ENCODE data around the gene MYO1A. TPM values are rescaled to one million over a fixed set of nuclear protein-coding genes. Genes with fewer than 3 reads are reported as not detected.
A peak's percentile ranks its signal among the peaks of the same experiment; 100 is the strongest.

The MYO1A gene
- total RNA-seq, 2 donors from 2014 or later, result 11.4 to 13.4 TPM

- no peak overlapping the region for H3K4me3 Mint-ChIP-seq
Measured at GRCh38 chr12:57051011-57051410, 1.1 kb upstream of the MYO1A start.

GRCh38 chr12:57049119-57049446 is 846 bp downstream of the MYO1A start:
- peaks cover 7% of the 10 kb centered on the region for H3K27me3 Mint-ChIP-seq (ENCODE audit: low read depth)
- H3K36me3 Mint-ChIP-seq (ENCODE audit: insufficient read depth in 2 of 2), result peaks cover 0 to 4% of the 10 kb centered on the region in 2 donors
- ATAC-seq (replicated peaks in 1 of 2) (no peak), DNase-seq (no peak)
- no peak overlapping the region for H3K27ac Mint-ChIP-seq
- peaks cover 53% of the 10 kb centered on the region for H3K4me1 Mint-ChIP-seq (ENCODE audit: low read depth)
- H3K9me3 Mint-ChIP-seq, result peaks cover 2 to 4% of the 10 kb centered on the region in 2 donors
- no peak overlapping the region for H3K4me3 Mint-ChIP-seq

More at GRCh38 chr12:57051011-57051410, 1.1 kb upstream of the MYO1A start:
- no peak for ATAC-seq (replicated peaks in 1 of 2)
- Mint-ChIP-seq H3K36me3 (ENCODE audit: insufficient read depth in 2 of 2) (peaks cover 0 to 11% of the 10 kb centered on the region in 2 donors), H3K4me1 (ENCODE audit: low read depth) (peaks cover 36% of the 10 kb centered on the region), H3K27me3 (ENCODE audit: low read depth) (peaks cover 5% of the 10 kb centered on the region), H3K9me3 (peaks cover 2 to 4% of the 10 kb centered on the region in 2 donors), H3K27ac (no peak overlapping the region)
- DNase-seq, result no peak

- peaks cover 53% of the 10 kb centered on the region for H3K4me1 Mint-ChIP-seq (ENCODE audit: low read depth)
- H3K27me3 Mint-ChIP-seq (ENCODE audit: low read depth), result peaks cover 7% of the 10 kb centered on the region
- DNase-seq (no peak), ATAC-seq (replicated peaks in 1 of 2) (no peak)
- H3K4me3 Mint-ChIP-seq, result peak overlapping the region in 1 of 2 donors; percentile 63
- peaks cover 0 to 4% of the 10 kb centered on the region in 2 donors for H3K9me3 Mint-ChIP-seq
- no peak overlapping the region for H3K27ac Mint-ChIP-seq
- peaks cover 0 to 1% of the 10 kb centered on the region in 2 donors for H3K36me3 Mint-ChIP-seq (ENCODE audit: insufficient read depth in 2 of 2)
Measured at GRCh38 chr12:57048423-57049118, 1.4 kb downstream of the MYO1A start.

- Mint-ChIP-seq H3K4me3 (peak overlapping the region; percentile 56 to 63), H3K27me3 (ENCODE audit: low read depth) (peaks cover 7% of the 10 kb centered on the region), H3K27ac (peak overlapping the region; percentile 39), H3K36me3 (ENCODE audit: insufficient read depth in 2 of 2) (peaks cover 0 to 1% of the 10 kb centered on the region in 2 donors), H3K4me1 (ENCODE audit: low read depth) (peaks cover 53% of the 10 kb centered on the region), H3K9me3 (no peaks in the 10 kb centered on the region)
- ATAC-seq (replicated peaks in 1 of 2) (peak in 1 of 2 donors; percentile 10), DNase-seq (no peak)
Measured at GRCh38 chr12:57047981-57048380, 1.9 kb downstream of the MYO1A start.

- H3K4me1 Mint-ChIP-seq (ENCODE audit: low read depth), result peaks cover 53% of the 10 kb centered on the region
- H3K9me3 Mint-ChIP-seq, result no peaks in the 10 kb centered on the region
- DNase-seq, result peak; percentile 81 to 82
- peak overlapping the region; percentile 39 for H3K27ac Mint-ChIP-seq
- H3K27me3 Mint-ChIP-seq (ENCODE audit: low read depth), result peaks cover 7% of the 10 kb centered on the region
- H3K4me3 Mint-ChIP-seq, result peak overlapping the region; percentile 56 to 63
- peaks cover 0 to 1% of the 10 kb centered on the region in 2 donors for H3K36me3 Mint-ChIP-seq (ENCODE audit: insufficient read depth in 2 of 2)
- peak; percentile 94 for ATAC-seq (replicated peaks in 1 of 2)
Measured at GRCh38 chr12:57046947-57047890, 2.7 kb downstream of the MYO1A start.

- Mint-ChIP-seq H3K27ac (peak overlapping the region; percentile 16), H3K27me3 (ENCODE audit: low read depth) (peaks cover 7% of the 10 kb centered on the region), H3K4me1 (ENCODE audit: low read depth) (peaks cover 53% of the 10 kb centered on the region), H3K9me3 (no peaks in the 10 kb centered on the region), H3K36me3 (ENCODE audit: insufficient read depth in 2 of 2) (peaks cover 0 to 1% of the 10 kb centered on the region in 2 donors), H3K4me3 (peak overlapping the region; percentile 45 to 63)
- DNase-seq (no peak), ATAC-seq (replicated peaks in 1 of 2) (no peak)
Measured at GRCh38 chr12:57046086-57046791, 3.7 kb downstream of the MYO1A start.

- Mint-ChIP-seq H3K4me1 (ENCODE audit: low read depth) (peaks cover 53% of the 10 kb centered on the region), H3K36me3 (ENCODE audit: insufficient read depth in 2 of 2) (peaks cover 0 to 1% of the 10 kb centered on the region in 2 donors), H3K27me3 (ENCODE audit: low read depth) (peaks cover 7% of the 10 kb centered on the region), H3K4me3 (no peak overlapping the region), H3K27ac (no peak overlapping the region), H3K9me3 (no peaks in the 10 kb centered on the region)
- ATAC-seq (replicated peaks in 1 of 2), result no peak
- no peak for DNase-seq
Measured at GRCh38 chr12:57044889-57045288, 5.0 kb downstream of the MYO1A start.

- H3K4me3 Mint-ChIP-seq, result no peak overlapping the region
- H3K9me3 Mint-ChIP-seq, result no peaks in the 10 kb centered on the region
- ATAC-seq (replicated peaks in 1 of 2) (no peak), DNase-seq (no peak)
- H3K27me3 Mint-ChIP-seq (ENCODE audit: low read depth), result peaks cover 7% of the 10 kb centered on the region
- peaks cover 0 to 1% of the 10 kb centered on the region in 2 donors for H3K36me3 Mint-ChIP-seq (ENCODE audit: insufficient read depth in 2 of 2)
- H3K27ac Mint-ChIP-seq, result no peak overlapping the region
- H3K4me1 Mint-ChIP-seq (ENCODE audit: low read depth), result peaks cover 53% of the 10 kb centered on the region
Measured at GRCh38 chr12:57044468-57044867, 5.5 kb downstream of the MYO1A start.

- Mint-ChIP-seq H3K36me3 (ENCODE audit: insufficient read depth in 2 of 2) (peaks cover 0 to 3% of the 10 kb centered on the region in 2 donors), H3K27me3 (ENCODE audit: low read depth) (peaks cover 7% of the 10 kb centered on the region), H3K27ac (no peak overlapping the region), H3K4me3 (no peak overlapping the region), H3K4me1 (ENCODE audit: low read depth) (peaks cover 40% of the 10 kb centered on the region), H3K9me3 (no peaks in the 10 kb centered on the region)
- ATAC-seq (replicated peaks in 1 of 2) (no peak), DNase-seq (no peak)
Measured at GRCh38 chr12:57042695-57043094, 7.2 kb downstream of the MYO1A start.

- peaks cover 0 to 2% of the 10 kb centered on the region in 2 donors for H3K36me3 Mint-ChIP-seq (ENCODE audit: insufficient read depth in 2 of 2)
- ATAC-seq (replicated peaks in 1 of 2) (no peak), DNase-seq (no peak)
- H3K4me1 Mint-ChIP-seq (ENCODE audit: low read depth), result peaks cover 21% of the 10 kb centered on the region
- no peaks in the 10 kb centered on the region for H3K27me3 Mint-ChIP-seq (ENCODE audit: low read depth)
- H3K27ac Mint-ChIP-seq, result no peak overlapping the region
- H3K9me3 Mint-ChIP-seq, result no peaks in the 10 kb centered on the region
- H3K4me3 Mint-ChIP-seq, result no peak overlapping the region
Measured at GRCh38 chr12:57040750-57041149, 9.2 kb downstream of the MYO1A start.

GRCh38 chr12:57040211-57040610 is 9.7 kb downstream of the MYO1A start:
- Mint-ChIP-seq H3K4me1 (ENCODE audit: low read depth) (peaks cover 15% of the 10 kb centered on the region), H3K36me3 (ENCODE audit: insufficient read depth in 2 of 2) (peaks cover 0 to 2% of the 10 kb centered on the region in 2 donors), H3K9me3 (no peaks in the 10 kb centered on the region), H3K27ac (no peak overlapping the region), H3K27me3 (ENCODE audit: low read depth) (no peaks in the 10 kb centered on the region), H3K4me3 (no peak overlapping the region)
- ATAC-seq (replicated peaks in 1 of 2) (no peak), DNase-seq (no peak)

- Mint-ChIP-seq H3K4me1 (ENCODE audit: low read depth) (peaks cover 7% of the 10 kb centered on the region), H3K27me3 (ENCODE audit: low read depth) (no peaks in the 10 kb centered on the region), H3K27ac (no peak overlapping the region), H3K36me3 (ENCODE audit: insufficient read depth in 2 of 2) (peaks cover 0 to 2% of the 10 kb centered on the region in 2 donors), H3K4me3 (no peak overlapping the region), H3K9me3 (no peaks in the 10 kb centered on the region)
- ATAC-seq (replicated peaks in 1 of 2) (no peak), DNase-seq (no peak)
Measured at GRCh38 chr12:57039016-57039798, 10.7 kb downstream of the MYO1A start.
